ENCODE measurements around the gene MR1. TPM values are rescaled to one million over a fixed set of nuclear protein-coding genes. Genes with fewer than 3 reads are reported as not detected.

MR1 gene
- total and polyA plus RNA-seq, 9 of the 15 experiments (the other 6 are each of a cell fraction or from before 2014, with no cell fraction given): 9.7 to 21.7 (median 15.6) TPM

DNA sequence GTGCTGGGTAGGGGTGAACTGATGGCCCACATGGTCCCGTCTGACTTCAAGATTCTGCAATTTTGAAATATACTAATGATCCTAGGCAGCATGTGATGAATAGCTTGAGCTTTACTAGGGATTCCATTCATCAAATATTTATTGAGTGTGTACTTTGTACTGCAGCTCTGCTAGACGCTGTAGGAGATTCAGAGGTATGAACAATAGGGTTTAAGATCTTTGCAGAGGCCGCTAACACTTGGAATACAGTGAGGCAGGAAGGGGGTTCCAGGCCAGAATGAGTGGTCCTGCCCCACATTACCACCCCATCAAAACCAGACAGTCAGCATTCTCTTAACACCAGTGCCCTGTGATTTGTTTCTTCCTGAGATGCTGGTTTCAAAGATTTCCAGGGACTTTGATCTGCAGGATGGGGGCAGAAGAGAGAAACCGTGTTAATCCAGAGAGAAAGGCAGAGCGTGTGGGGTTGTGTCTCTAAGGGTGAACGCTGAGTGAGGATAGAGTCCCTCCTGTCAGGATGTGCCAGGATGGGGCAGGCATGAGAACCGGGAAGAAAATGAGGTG, 74.6 kb downstream of the MR1 start:
- ChIA-PET POLR2A (interaction anchor here (1.8 to 12.3 kb wide), 2 partner anchors 9 to 18 kb away, joined by 7 to 257 read pairs; partner anchors contain the start of gene IER5), CTCF (ENCODE audit: low intra/inter-chr PET ratio) (no interaction called here)
- no peak for ATAC-seq
- H3K9ac ChIP-seq (ENCODE audit: insufficient read depth in 1 of 2, low read depth in 2 of 2, low read length in 2 of 2): no peak overlapping the region
- H3K9me1 ChIP-seq (ENCODE audit: control insufficient read depth, insufficient read depth, low read length): peaks cover 4% of the 10 kb centered on the region
- no peak overlapping the region for H3K27ac ChIP-seq (ENCODE audit: extremely low read depth, low read depth, low read length)
- peaks cover 4% of the 10 kb centered on the region; the same call in 1 of the 3 replicates for H3K79me2 ChIP-seq (ENCODE audit: control insufficient read depth, insufficient read depth, low read length)
- peaks cover 27 to 53% of the 10 kb centered on the region in 2 experiments for H3K4me1 ChIP-seq (replicated peaks in 1 of 2; ENCODE audit: control insufficient read depth in 2 of 2, insufficient read depth in 2 of 2, low read length in 2 of 2)
- no peak for FAIRE-seq
- in situ Hi-C loops (cut with MboI): no loop called here
- WGBS (ENCODE audit: insufficient coverage, low coverage, missing lambda C conversion rate): 27% methylated on average over 7 of the region's 7 CpGs
- no peaks in the 10 kb centered on the region for H4K20me1 ChIP-seq (replicated peaks; ENCODE audit: control insufficient read depth, insufficient read depth, low read length)
- H3K4me2 ChIP-seq (ENCODE audit: insufficient read depth, low read length): no peak overlapping the region
- H3K4me3 ChIP-seq: no peak overlapping the region
- no peaks in the 10 kb centered on the region for H3K27me3 ChIP-seq (ENCODE audit: control insufficient read depth in 2 of 2, insufficient read depth in 2 of 2, low read length in 2 of 2)
- H3K9me3 ChIP-seq (replicated peaks; ENCODE audit: control insufficient read depth, insufficient read depth, low read depth, low read length): no peaks in the 10 kb centered on the region
- H3K36me3 ChIP-seq (ENCODE audit: control insufficient read depth, insufficient read depth, low read length): no peaks in the 10 kb centered on the region
- intact Hi-C loops (cut with micrococcal nuclease): no loop called here
- TF ChIP-seq ZNF316 (IDR thresholded peaks at IDR 0.05) (peak; percentile 51), KDM5B (IDR thresholded peaks at IDR 0.05; ENCODE audit: insufficient replicate concordance, low read depth, low read length) (no peak)
- TF ChIP-seq, protein P1, sequence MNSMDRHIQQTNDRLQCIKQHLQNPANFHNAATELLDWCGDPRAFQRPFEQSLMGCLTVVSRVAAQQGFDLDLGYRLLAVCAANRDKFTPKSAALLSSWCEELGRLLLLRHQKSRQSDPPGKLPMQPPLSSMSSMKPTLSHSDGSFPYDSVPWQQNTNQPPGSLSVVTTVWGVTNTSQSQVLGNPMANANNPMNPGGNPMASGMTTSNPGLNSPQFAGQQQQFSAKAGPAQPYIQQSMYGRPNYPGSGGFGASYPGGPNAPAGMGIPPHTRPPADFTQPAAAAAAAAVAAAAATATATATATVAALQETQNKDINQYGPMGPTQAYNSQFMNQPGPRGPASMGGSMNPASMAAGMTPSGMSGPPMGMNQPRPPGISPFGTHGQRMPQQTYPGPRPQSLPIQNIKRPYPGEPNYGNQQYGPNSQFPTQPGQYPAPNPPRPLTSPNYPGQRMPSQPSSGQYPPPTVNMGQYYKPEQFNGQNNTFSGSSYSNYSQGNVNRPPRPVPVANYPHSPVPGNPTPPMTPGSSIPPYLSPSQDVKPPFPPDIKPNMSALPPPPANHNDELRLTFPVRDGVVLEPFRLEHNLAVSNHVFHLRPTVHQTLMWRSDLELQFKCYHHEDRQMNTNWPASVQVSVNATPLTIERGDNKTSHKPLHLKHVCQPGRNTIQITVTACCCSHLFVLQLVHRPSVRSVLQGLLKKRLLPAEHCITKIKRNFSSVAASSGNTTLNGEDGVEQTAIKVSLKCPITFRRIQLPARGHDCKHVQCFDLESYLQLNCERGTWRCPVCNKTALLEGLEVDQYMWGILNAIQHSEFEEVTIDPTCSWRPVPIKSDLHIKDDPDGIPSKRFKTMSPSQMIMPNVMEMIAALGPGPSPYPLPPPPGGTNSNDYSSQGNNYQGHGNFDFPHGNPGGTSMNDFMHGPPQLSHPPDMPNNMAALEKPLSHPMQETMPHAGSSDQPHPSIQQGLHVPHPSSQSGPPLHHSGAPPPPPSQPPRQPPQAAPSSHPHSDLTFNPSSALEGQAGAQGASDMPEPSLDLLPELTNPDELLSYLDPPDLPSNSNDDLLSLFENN (IDR thresholded peaks at IDR 0.05; ENCODE audit: low read depth in 2 of 2, low read length in 2 of 2): no peak
- no peak overlapping the region for H2AFZ ChIP-seq (ENCODE audit: low read depth, low read length)
- no TSS peak for BruUV-seq (replicated peaks)
- no peak for DNase-seq (ENCODE audit: extremely low read depth in 1 of 4, low spot score in 3 of 4)
